GM18498 (cell line): ENCODE results near the gene DLEC1.
"Not testable (repeated sequence)": the region's sequence is repeated elsewhere in the genome, so short reads cannot be mapped to it uniquely, and the experiment has no call there.

Source experiments
- ATAC-seq: cut with Tn5 transposase; IDR thresholded peaks from one replicate; pipeline ENCODE4 v1.9.1; 2021; ENCODE audit warnings: mild to moderate bottlenecking, moderate library complexity; ENCODE audit not compliant: unreplicated experiment

Gene DLEC1

GRCh38 chr3:38083871-38084333 lies 44.9 kb downstream of the DLEC1 start:
- no peak for ATAC-seq

DNA sequence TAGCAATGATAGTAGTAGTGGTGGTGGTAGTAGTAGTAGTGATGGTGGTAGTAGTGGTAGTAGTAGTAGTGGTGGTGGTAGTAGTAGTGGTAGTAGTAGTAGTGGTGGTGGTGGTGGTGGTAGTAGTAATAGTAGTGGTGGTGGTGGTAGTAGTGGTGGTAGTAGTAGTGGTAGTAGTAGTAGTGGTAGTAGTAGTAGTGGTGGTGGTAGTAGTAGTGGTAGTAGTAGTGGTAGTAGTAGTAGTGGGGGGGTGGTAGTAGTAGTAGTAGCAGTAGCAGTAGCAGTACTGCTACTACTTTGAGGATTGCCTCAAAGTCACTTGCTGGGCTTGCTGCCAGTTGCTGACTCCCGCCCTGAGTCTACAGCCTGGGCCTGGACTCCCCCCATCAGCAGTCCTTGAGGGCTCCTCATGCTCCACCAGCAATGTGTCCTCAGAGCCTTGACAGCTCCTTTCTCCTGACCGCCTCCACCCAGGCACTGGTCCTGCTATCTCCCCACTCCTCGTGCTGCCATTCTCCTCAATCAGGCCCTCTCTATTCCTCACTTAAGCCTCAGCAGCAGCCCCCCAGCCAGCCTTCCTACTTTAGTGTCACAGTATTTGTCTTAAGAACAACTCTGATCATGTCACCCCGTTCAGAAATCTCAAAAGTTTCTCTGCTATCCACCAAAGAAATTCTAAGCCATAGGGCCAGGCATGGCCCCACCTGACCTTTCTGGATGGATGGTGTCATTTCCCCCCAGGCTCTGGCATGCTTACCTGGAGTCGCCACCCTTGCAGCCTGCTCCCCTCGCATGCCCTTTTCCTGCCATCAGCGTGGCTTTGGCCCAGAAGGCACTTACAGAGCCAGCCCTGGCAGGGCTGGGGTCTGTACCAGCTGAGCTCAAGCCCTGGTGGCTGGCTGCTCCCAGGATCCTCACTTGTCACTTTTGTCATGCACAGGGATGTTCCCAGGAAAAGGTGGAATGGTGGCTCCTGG lies 45.6 kb downstream of the DLEC1 start:
- no peak for ATAC-seq

DNA sequence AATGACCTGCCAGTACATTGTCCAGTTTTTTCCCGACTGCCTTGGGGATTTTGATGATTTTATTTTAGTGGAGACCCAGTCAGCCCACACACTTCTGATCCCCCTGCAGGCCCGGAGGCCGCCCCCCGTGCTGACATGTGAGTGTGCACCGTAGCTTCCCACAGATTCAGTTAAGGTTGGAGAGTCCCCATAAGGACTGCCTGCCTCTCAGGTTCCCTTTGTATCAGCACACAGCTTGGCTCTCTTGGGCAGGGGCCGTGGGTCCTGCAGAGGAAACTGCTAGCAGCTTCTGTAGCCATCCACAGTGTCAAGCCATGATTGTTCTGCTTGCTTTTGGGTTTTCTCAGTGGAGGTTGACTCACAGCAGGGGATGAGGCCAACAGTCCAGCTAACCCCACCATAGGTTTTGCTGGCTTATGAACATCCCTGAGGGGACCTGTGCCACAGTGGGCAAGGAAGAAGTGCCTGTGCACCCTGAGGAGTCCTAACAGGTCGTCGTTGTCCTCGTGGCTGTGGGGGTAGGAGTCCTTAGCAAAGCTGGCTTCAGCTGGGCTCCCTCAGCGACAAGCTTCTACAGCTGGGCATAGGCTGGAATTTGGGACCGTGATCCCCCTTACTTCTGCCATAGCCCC lies 46.4 kb downstream of the DLEC1 start:
- no peak for ATAC-seq

DNA sequence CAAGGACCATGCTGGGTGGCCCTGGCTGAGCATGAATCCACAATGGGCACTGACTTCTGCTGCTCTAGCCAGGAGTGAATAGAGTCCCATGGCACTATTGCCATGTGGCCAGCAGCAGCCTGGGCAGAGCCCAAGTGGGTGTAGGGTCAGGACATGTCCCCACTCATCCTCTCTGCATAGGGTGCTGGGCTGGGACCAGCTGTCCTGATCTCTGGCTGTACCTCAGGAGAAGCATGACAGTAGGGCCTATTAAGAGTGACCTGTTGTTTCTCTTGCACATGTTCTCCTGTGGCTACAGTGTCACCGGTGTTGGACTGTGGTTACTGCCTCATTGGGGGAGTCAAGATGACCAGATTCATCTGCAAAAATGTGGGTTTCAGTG lies 46.9 kb downstream of the DLEC1 start:
- ATAC-seq: no peak

GRCh38 chr3:38086496-38086895 lies 47.5 kb downstream of the DLEC1 start:
- no peak for ATAC-seq

DNA sequence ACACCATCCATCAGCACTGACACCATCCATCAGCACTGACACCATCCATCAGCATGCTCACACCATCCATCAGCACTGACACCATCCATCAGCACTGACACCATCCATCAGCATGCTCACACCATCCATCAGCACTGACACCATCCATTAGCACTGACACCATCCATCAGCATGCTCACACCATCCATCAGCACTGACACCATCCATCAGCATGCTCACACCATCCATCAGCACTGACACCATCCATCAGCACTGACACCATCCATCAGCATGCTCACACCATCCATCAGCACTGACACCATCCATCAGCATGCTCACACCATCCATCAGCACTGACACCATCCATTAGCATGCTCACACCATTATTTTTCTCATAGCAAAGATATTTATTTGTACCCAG lies 48.3 kb downstream of the DLEC1 start:
- not testable (repeated sequence) for ATAC-seq

DNA sequence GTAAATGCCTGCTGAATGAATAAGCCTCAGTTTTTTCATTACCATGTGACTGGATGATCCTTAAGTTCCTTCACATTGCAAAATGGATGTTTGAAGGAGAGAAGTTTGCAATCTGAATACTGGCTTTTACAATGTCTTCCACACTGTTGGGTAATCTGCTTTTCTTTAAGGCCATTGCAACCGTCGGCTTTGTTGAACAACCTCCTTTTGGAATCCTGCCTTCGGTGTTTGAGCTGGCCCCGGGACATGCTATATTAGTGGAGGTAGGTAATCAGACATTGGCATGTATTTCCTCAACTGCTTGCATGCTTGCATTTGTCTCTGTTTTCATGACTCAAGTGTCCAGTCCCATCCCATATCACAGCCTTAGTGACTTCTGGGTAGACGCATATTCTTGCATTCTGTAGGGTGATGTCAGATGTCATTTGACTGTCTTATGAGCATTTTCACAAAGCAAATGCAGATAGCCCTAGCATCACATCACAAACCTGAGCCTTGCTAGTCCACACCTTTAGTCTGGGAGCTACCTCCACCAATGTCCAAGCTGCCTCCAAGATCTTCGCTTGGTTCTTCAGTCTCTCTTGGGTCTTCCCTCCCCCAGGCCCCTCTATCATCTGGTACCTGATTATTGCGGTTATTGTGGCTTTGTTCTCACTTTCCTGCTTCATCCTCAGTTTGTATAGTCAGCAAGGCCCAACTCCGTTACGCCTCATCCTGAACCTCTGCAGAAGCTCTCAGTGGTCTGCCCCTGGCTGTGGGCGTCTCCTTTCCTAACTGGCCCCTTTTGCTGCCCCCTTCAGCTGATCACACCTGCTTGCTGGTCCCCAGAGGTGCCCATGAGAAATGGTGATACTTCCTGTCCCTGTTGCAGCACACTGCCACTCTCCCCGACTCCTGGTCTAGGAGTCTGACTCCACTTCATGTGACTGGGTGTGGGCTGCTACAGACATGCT lies 49.4 kb downstream of the DLEC1 start:
- ATAC-seq: no peak

- ATAC-seq: no peak
Measured at GRCh38 chr3:38089163-38089562, 50.2 kb downstream of the DLEC1 start.

GRCh38 chr3:38090453-38090852 lies 51.4 kb downstream of the DLEC1 start:
- ATAC-seq: no peak

- ATAC-seq: no peak
Measured at GRCh38 chr3:38094999-38095398, 56.0 kb downstream of the DLEC1 start.

GRCh38 chr3:38095669-38096483 lies 56.9 kb downstream of the DLEC1 start:
- ATAC-seq: no peak

GRCh38 chr3:38097446-38098375 lies 58.7 kb downstream of the DLEC1 start:
- no peak for ATAC-seq

DNA sequence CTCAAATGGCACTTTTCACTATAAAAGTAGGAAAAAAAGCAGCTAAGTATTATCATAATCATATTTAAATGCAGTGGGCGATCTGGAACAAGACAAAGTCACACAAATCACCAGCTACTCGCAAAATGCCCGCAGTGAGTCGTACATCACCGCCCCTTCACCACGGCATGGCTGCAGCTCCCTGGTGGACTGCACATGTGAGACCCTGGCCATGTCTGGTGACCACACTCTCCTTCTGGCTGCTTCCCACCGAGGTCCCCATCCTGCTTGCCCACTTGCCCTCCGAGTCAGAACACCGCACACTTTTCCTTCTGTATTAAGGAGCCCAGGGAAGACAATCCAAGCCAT lies 59.3 kb downstream of the DLEC1 start:
- no peak for ATAC-seq

GRCh38 chr3:38099518-38099917 lies 60.5 kb downstream of the DLEC1 start:
- ATAC-seq: no peak

GRCh38 chr3:38100498-38100897 lies 61.5 kb downstream of the DLEC1 start:
- ATAC-seq: no peak

DNA sequence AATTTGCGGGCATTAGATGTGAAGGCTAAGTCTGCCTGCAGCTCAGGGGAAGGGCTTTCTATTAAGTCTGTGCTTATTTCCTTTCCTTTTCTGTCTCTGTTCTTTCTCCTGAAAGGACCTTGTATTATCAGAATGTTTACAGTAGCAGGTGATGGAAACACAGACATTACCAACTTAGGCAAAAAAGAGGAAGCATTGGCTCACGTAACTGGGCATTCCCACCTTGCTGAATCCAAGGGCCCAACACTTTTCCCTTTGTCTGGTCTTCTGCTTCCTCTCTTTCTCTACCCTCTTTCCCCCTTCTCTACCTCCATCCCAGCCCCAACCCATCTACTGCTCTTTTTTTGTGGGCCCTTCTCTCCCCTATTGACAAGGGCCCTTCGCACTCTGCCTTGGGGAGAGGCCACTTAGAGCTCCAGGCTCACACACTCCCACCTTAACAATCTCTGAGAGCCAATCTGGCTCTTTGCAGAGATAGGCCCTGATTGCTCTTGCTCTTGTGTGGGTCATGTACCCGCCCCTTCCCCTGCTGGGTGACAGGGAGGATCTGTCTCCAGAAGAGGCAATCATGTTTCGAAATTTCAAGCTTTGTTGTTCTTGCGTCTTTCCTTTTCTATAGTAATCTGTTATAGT lies 62.9 kb downstream of the DLEC1 start:
- no peak for ATAC-seq

DNA sequence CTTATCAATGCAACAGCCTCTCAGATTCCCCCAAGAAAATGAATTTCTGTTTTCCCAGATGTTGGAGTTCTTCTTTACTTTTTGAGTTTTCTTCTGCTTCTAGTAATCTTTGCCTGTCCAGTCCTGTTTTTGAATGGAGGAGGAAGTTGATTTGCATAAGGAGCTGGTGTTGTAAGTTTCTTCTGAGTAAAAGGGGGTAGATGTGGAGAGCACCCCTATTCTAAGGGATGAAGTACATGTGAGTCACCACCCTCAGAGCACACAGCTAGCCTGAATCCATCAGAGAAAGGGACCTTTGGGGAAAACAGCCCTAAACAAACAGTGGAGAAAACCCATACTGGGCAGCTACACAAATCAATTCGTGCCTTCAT lies 63.4 kb downstream of the DLEC1 start:
- ATAC-seq: no peak

DNA sequence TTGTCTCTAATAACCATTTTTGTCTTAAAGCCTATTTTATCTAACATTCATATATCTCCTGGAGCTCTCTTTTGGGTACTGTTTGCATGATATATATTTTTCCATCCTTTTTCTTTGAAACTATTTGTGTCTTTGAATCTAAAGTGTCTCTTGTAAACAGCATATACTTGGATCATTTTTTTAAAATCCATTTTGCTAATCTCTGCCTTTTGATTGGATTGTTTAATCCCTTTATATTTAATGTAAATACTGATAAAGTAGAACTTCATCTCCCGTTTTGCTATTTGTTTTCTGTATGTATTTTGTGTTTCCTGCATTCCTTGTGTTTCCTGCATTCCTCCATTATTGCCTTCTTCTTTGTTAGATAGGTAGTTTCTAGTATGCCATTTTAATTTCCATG lies 66.5 kb downstream of the DLEC1 start:
- no peak for ATAC-seq
